ENCODE data around the gene ANGPTL7.

DNA sequence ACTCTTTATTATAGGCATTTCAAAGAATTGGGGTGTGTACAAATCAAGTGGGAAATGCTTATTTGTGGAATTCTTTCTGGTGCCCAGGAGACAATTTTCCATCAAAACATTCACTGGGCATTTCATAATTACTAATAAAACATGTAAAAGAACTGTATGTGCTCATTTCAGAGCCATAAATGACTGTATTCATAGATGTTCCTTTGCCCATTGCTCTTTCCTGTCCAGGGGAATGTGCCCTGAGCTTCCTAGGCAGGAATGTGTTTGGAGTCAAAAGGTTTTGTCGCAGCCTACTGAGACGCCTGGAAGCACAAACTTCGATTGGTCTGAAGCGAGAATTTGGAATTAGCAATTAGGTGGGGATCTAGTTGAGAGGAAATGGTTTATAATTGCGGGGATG lies 45.8 kb upstream of the ANGPTL7 start:
- TF ChIP-seq CTCF (IDR thresholded peaks at IDR 0.05), result no peak
- no peak for TF ChIP-seq POLR2A (IDR thresholded peaks at IDR 0.05; ENCODE audit: low read depth)
- no peak for TF ChIP-seq POLR2AphosphoS5 (IDR thresholded peaks at IDR 0.05)
- TF ChIP-seq EP300 (IDR thresholded peaks at IDR 0.05), result no peak
